HepG2 (cell line): ENCODE data around the gene MBLAC1. TPM values are rescaled to one million over a fixed set of nuclear protein-coding genes. Genes with fewer than 3 reads are reported as not detected.

Experiments
- HHEX ChIP-seq: IDR thresholded peaks from 2 replicates; pipeline ENCODE4 v1.6.1; 2016; ENCODE audit warnings: control low read depth
- HMG20B ChIP-seq: conservative IDR thresholded peaks from 2 replicates; pipeline ENCODE4 v1.6.1; 2016; ENCODE audit warnings: missing genetic modification reagents, missing compliant biosample characterization
- HNRNPL ChIP-seq: fragments of 200-400 bp; formaldehyde crosslinking; IDR thresholded peaks from 2 replicates; pipeline ENCODE4 v1.6.1; 2017; ENCODE audit warnings: mild to moderate bottlenecking, low read depth, low read length
- HNRNPLL ChIP-seq: fragments of 200-400 bp; formaldehyde crosslinking; IDR thresholded peaks from 2 replicates; pipeline ENCODE4 v1.6.1; 2017; ENCODE audit warnings: mild to moderate bottlenecking, low read depth, low read length; ENCODE audit not compliant: poor library complexity, severe bottlenecking
- NR2F1 ChIP-seq, 2 experiments: fragments of 450-650 bp in 1 of 2; formaldehyde crosslinking in 1 of 2; IDR thresholded peaks; 2 replicates each; pipeline versions ENCODE4 v1.5.0 to v1.6.1; 2016 to 2020; ENCODE audit warnings: mild to moderate bottlenecking in 1 of 2, missing compliant biosample characterization in 1 of 2, missing genetic modification reagents in 1 of 2, moderate library complexity in 1 of 2
- PHF20 ChIP-seq: sonication (generic); formaldehyde crosslinking; IDR thresholded peaks from 2 replicates; pipeline ENCODE4 v1.5.0; 2020; ENCODE audit warnings: mild to moderate bottlenecking, missing genetic modification reagents
- RAD21 ChIP-seq: fragments of 450-650 bp; formaldehyde crosslinking; IDR thresholded peaks from 2 replicates; pipeline ENCODE4 v1.5.0; 2020; ENCODE audit warnings: mild to moderate bottlenecking
- REXO4 ChIP-seq: sonication (generic); formaldehyde crosslinking; IDR thresholded peaks from 2 replicates; pipeline ENCODE4 v1.8.0; 2022; ENCODE audit warnings: missing genetic modification reagents, mild to moderate bottlenecking, borderline replicate concordance
- SMARCE1 ChIP-seq: fragments of 450-650 bp; IDR thresholded peaks from 2 replicates; pipeline ENCODE4 v1.6.1; 2017; ENCODE audit warnings: borderline replicate concordance
- TARDBP ChIP-seq: sonication (generic); formaldehyde crosslinking; IDR thresholded peaks from 2 replicates; pipeline ENCODE4 v1.8.0; 2022; ENCODE audit warnings: mild to moderate bottlenecking, missing genetic modification reagents
- ZBTB3 ChIP-seq: sonication (generic); formaldehyde crosslinking; IDR thresholded peaks from 2 replicates; pipeline ENCODE4 v1.4.0; 2020; ENCODE audit warnings: low read depth, mild to moderate bottlenecking, moderate library complexity, missing genetic modification reagents, borderline replicate concordance
- polyA plus RNA-seq, 8 experiments: library from polyadenylated mRNA; depleted of rRNA in 3 of 8; stranded (reverse) in 7 of 8; unstranded in 1 of 8; fragments of >200 nt; fragmentation: Illumina TruSeq in 4 of 8; extraction: Trizol in 4 of 8; gene quantifications; 2 replicates each; pipeline versions ENCODE4 v1.2.1 to v1.2.3, GENCODE V29; 2011 to 2016; ENCODE audit warnings: low read depth in 4 of 8, missing spikeins in 1 of 8, mixed read lengths in 1 of 8; ENCODE audit not compliant: insufficient read depth in 1 of 8
- total RNA-seq, 5 experiments: library from RNA; depleted of rRNA; stranded (reverse); fragments of >200 nt; fragmentation: Illumina TruSeq; extraction: Trizol; gene quantifications; 2 replicates each; pipeline ENCODE4 v1.2.3, GENCODE V29; 2016; ENCODE audit warnings: low read depth in 1 of 5
- TF ChIP-seq, protein P1 (sequence below): sonication (generic); formaldehyde crosslinking; IDR thresholded peaks from 2 replicates; pipeline ENCODE4; 2020; ENCODE audit warnings: missing genetic modification reagents, mild to moderate bottlenecking, borderline replicate concordance
- TF ChIP-seq, protein P2 (sequence below): sonication (generic); formaldehyde crosslinking; IDR thresholded peaks from 2 replicates; pipeline ENCODE4 v1.4.0; 2020; ENCODE audit warnings: missing genetic modification reagents; ENCODE audit errors: not compliant biosample characterization
- TF ChIP-seq, protein P3 (sequence below), 2 experiments: sonication (generic) in 1 of 2; formaldehyde crosslinking in 1 of 2; IDR thresholded peaks; 2 replicates each; pipeline versions ENCODE4 v1.4.0 to v1.6.1; 2016 to 2020; ENCODE audit warnings: borderline replicate concordance in 1 of 2, low read depth in 1 of 2, mild to moderate bottlenecking in 1 of 2, missing genetic modification reagents in 1 of 2
- TF ChIP-seq, protein P4 (sequence below): sonication (generic); formaldehyde crosslinking; IDR thresholded peaks from 2 replicates; pipeline ENCODE4 v1.5.0; 2020; ENCODE audit warnings: mild to moderate bottlenecking, missing genetic modification reagents, borderline replicate concordance

MBLAC1 gene
- total and polyA plus RNA-seq, 2 of the 13 experiments (the other 11 are each of a cell fraction or from before 2014, with no cell fraction given) = 0.79 to 2.1 TPM

DNA sequence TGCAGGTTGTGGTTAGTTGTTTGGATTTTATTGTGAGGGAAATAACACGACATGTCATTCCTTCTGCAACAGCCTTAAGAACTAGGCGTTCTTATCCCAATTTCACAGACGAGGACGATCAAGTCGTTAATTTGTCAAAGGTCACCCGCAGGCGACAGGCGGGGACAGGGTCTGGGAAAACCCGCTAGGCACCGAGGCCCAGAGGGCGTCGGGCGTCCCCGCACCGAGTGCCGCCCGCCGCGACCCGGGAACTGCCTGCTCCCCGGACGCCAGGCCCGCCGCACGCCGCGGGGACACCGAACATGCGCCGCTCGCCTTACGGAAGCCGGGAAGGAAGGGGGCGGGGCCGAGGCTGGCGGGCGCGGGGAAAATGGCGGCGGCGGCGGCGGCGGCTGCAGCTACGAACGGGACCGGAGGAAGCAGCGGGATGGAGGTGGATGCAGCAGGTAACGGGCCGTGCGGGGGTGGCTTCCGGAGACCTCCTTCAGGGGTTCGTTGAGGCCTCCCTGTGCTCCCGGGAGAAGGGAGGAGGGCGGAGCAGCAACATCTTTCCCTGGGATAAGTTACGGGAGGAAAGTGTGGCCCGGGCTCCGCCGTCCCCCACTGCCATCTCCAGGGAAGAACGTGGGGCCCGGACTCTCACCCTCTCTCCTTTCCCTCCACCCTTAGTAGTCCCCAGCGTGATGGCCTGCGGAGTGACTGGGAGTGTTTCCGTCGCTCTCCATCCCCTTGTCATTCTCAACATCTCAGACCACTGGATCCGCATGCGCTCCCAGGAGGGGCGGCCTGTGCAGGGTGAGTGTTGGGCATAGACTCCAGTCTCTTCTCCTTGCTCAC is 37.9 kb upstream of the MBLAC1 start, which contains the start of gene COPS6 (continued):
- peak; percentile 92 for TF ChIP-seq PHF20 (CRISPR knock-in tag)
- TF ChIP-seq ZBTB3 (CRISPR knock-in tag) = peak; percentile 81; the same call in 1 of the 2 replicates
- no peak for TF ChIP-seq HMG20B
- TF ChIP-seq HHEX (CRISPR knock-in tag) = no peak
- TF ChIP-seq, protein P1, sequence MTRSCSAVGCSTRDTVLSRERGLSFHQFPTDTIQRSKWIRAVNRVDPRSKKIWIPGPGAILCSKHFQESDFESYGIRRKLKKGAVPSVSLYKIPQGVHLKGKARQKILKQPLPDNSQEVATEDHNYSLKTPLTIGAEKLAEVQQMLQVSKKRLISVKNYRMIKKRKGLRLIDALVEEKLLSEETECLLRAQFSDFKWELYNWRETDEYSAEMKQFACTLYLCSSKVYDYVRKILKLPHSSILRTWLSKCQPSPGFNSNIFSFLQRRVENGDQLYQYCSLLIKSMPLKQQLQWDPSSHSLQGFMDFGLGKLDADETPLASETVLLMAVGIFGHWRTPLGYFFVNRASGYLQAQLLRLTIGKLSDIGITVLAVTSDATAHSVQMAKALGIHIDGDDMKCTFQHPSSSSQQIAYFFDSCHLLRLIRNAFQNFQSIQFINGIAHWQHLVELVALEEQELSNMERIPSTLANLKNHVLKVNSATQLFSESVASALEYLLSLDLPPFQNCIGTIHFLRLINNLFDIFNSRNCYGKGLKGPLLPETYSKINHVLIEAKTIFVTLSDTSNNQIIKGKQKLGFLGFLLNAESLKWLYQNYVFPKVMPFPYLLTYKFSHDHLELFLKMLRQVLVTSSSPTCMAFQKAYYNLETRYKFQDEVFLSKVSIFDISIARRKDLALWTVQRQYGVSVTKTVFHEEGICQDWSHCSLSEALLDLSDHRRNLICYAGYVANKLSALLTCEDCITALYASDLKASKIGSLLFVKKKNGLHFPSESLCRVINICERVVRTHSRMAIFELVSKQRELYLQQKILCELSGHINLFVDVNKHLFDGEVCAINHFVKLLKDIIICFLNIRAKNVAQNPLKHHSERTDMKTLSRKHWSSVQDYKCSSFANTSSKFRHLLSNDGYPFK (CRISPR knock-in tag) = 0 out of 2 replicates have a peak, but pooled peaks have one; percentile 67
- peak; percentile 66; the same call in 1 of the 2 replicates for TF ChIP-seq TARDBP (CRISPR knock-in tag)
- no peak; a peak in 1 of 4 replicates for TF ChIP-seq NR2F1 (CRISPR knock-in tag; IDR thresholded peaks at IDR 0.05)
- TF ChIP-seq, protein P2, sequence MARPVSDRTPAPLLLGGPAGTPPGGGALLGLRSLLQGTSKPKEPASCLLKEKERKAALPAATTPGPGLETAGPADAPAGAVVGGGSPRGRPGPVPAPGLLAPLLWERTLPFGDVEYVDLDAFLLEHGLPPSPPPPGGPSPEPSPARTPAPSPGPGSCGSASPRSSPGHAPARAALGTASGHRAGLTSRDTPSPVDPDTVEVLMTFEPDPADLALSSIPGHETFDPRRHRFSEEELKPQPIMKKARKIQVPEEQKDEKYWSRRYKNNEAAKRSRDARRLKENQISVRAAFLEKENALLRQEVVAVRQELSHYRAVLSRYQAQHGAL (CRISPR knock-in tag) = no peak
- no peak for TF ChIP-seq HNRNPL
- TF ChIP-seq REXO4 = peak; percentile 95
- TF ChIP-seq, protein P3, sequence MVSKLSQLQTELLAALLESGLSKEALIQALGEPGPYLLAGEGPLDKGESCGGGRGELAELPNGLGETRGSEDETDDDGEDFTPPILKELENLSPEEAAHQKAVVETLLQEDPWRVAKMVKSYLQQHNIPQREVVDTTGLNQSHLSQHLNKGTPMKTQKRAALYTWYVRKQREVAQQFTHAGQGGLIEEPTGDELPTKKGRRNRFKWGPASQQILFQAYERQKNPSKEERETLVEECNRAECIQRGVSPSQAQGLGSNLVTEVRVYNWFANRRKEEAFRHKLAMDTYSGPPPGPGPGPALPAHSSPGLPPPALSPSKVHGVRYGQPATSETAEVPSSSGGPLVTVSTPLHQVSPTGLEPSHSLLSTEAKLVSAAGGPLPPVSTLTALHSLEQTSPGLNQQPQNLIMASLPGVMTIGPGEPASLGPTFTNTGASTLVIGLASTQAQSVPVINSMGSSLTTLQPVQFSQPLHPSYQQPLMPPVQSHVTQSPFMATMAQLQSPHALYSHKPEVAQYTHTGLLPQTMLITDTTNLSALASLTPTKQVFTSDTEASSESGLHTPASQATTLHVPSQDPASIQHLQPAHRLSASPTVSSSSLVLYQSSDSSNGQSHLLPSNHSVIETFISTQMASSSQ (IDR thresholded peaks at IDR 0.05; ENCODE audit: low read depth) = no peak
- TF ChIP-seq, protein P3 (CRISPR knock-in tag; IDR thresholded peaks at IDR 0.05; ENCODE audit: borderline replicate concordance) = peak; percentile 87
- peak; percentile 50; the same call in 1 of the 2 replicates for TF ChIP-seq RAD21
- no peak for TF ChIP-seq SMARCE1
- TF ChIP-seq HNRNPLL = peak; percentile 66
- TF ChIP-seq, protein P4, sequence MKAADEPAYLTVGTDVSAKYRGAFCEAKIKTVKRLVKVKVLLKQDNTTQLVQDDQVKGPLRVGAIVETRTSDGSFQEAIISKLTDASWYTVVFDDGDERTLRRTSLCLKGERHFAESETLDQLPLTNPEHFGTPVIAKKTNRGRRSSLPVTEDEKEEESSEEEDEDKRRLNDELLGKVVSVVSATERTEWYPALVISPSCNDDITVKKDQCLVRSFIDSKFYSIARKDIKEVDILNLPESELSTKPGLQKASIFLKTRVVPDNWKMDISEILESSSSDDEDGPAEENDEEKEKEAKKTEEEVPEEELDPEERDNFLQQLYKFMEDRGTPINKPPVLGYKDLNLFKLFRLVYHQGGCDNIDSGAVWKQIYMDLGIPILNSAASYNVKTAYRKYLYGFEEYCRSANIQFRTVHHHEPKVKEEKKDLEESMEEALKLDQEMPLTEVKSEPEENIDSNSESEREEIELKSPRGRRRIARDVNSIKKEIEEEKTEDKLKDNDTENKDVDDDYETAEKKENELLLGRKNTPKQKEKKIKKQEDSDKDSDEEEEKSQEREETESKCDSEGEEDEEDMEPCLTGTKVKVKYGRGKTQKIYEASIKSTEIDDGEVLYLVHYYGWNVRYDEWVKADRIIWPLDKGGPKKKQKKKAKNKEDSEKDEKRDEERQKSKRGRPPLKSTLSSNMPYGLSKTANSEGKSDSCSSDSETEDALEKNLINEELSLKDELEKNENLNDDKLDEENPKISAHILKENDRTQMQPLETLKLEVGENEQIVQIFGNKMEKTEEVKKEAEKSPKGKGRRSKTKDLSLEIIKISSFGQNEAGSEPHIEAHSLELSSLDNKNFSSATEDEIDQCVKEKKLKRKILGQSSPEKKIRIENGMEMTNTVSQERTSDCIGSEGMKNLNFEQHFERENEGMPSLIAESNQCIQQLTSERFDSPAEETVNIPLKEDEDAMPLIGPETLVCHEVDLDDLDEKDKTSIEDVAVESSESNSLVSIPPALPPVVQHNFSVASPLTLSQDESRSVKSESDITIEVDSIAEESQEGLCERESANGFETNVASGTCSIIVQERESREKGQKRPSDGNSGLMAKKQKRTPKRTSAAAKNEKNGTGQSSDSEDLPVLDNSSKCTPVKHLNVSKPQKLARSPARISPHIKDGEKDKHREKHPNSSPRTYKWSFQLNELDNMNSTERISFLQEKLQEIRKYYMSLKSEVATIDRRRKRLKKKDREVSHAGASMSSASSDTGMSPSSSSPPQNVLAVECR (CRISPR knock-in tag) = peak; percentile 94
